GM23338 (cell line): ENCODE data around the gene MED27.

ENCODE experiments used
- CREB1 ChIP-seq: fragments of 250-450 bp; sonication (Bioruptor Pico); IDR thresholded peaks from 2 replicates; pipeline ENCODE4 v1.5.0; 2020; ENCODE audit warnings: low read depth, mild to moderate bottlenecking, moderate library complexity
- CTCF ChIP-seq, 2 experiments: fragments of 200-600 bp in 1 of 2; sonication (generic) in 1 of 2; conservative IDR thresholded peaks; 2 replicates each; pipeline versions ENCODE4 v1.5.1 to v1.6.1; 2016 to 2017; ENCODE audit warnings: antibody characterized with exemption in 2 of 2, low read depth in 2 of 2, mild to moderate bottlenecking in 2 of 2, moderate library complexity in 1 of 2
- ETS1 ChIP-seq: IDR thresholded peaks from 2 replicates; pipeline ENCODE4 v1.6.1; 2016; ENCODE audit warnings: antibody characterized with exemption
- EZH2 ChIP-seq: fragments of 200-600 bp; sonication (generic); IDR thresholded peaks from one replicate; pipeline ENCODE4 v1.8.0; 2017; ENCODE audit warnings: antibody characterized with exemption, mild to moderate bottlenecking, low read depth; ENCODE audit not compliant: unreplicated experiment
- EZH2phosphoT487 ChIP-seq: fragments of 200-600 bp; sonication (generic); IDR thresholded peaks from one replicate; pipeline ENCODE4 v1.8.1; 2018; ENCODE audit warnings: antibody characterized with exemption; ENCODE audit not compliant: unreplicated experiment
- JUNB ChIP-seq: IDR thresholded peaks from one replicate; pipeline ENCODE4 v1.6.1; 2016; ENCODE audit warnings: antibody characterized with exemption; ENCODE audit not compliant: unreplicated experiment
- POLR2AphosphoS5 ChIP-seq: IDR thresholded peaks from 2 replicates; pipeline ENCODE4 v1.6.1; 2016; ENCODE audit warnings: antibody characterized with exemption, low read depth
- REST ChIP-seq: IDR thresholded peaks from one replicate; pipeline ENCODE4 v1.6.1; 2018; ENCODE audit warnings: antibody characterized with exemption; ENCODE audit not compliant: unreplicated experiment

- TF ChIP-seq CTCF (conservative IDR thresholded peaks at IDR 0.05; ENCODE audit: low read depth in 2 of 2) (no peak), POLR2AphosphoS5 (no peak), EZH2 (no peak), REST (no peak), ETS1 (no peak), JUNB (no peak), CREB1 (no peak), EZH2phosphoT487 (no peak)
These were observed 238.6 kb downstream of the MED27 start for GRCh38 chr9:131840751-131841702.
